Prostate gland (tissue), 2 donors: ENCODE measurements around the gene SEC14L3. TPM values are rescaled to one million over a fixed set of nuclear protein-coding genes. Genes with fewer than 3 reads are reported as not detected.
A peak's percentile ranks its signal among the peaks of the same experiment; 100 is the strongest.

ENCODE experiments used
- DNase-seq: peaks from one replicate; pipeline ENCODE4 v3.0.0-alpha.2; 2019; ENCODE audit warnings: low spot score
- H3K27ac ChIP-seq, 2 donors: fragments of 200-600 bp; sonication (generic); 2 replicates each; pipeline ENCODE4 v1.5.1; 2017 to 2019
- H3K27me3 ChIP-seq: fragments of 200-600 bp; sonication (generic); replicated peaks from 2 replicates; pipeline ENCODE4 v1.5.1; 2019; ENCODE audit not compliant: insufficient read depth
- H3K36me3 ChIP-seq, 2 donors: fragments of 200-600 bp; sonication (generic); 1 replicate in 1 of 2; 2 replicates in 1 of 2; pipeline versions ENCODE4 v1.5.1 to v1.8.1; 2017 to 2019
- H3K4me1 ChIP-seq: fragments of 200-600 bp; sonication (generic); replicated peaks from 2 replicates; pipeline ENCODE4 v1.5.1; 2019
- H3K4me3 ChIP-seq, 2 donors: fragments of 200-600 bp; sonication (generic); 2 replicates each; pipeline ENCODE4 v1.5.1; 2017 to 2019
- H3K9me3 ChIP-seq: fragments of 200-600 bp; sonication (generic); 2 replicates; pipeline ENCODE4 v1.5.1; 2017
- CTCF ChIP-seq, 4 experiments: fragments of 200-600 bp in 2 of 4; fragments of 450-650 bp in 2 of 4; sonication (generic) in 2 of 4; IDR thresholded peaks; 1 replicate in 3 of 4; 2 replicates in 1 of 4; pipeline ENCODE4 v1.5.1; 2016 to 2019; ENCODE audit warnings: antibody characterized with exemption in 4 of 4, mild to moderate bottlenecking in 2 of 4, moderate library complexity in 2 of 4
- POLR2A ChIP-seq: fragments of 450-650 bp; IDR thresholded peaks from one replicate; pipeline ENCODE4 v1.6.1; 2016; ENCODE audit warnings: antibody characterized with exemption, mild to moderate bottlenecking
- POLR2AphosphoS5 ChIP-seq: sonication (generic); formaldehyde crosslinking; IDR thresholded peaks from one replicate; pipeline ENCODE4 v1.6.1; 2017; ENCODE audit warnings: antibody characterized with exemption
- WGBS: methylation state at CpG from one replicate; pipeline ENCODE4 v1.1.5; 2018; 5-methylcytosine and 5-hydroxymethylcytosine counted together
- intact Hi-C: fragments of 100-400 bp; cut with DNase I; formaldehyde crosslinking; loops from one replicate; pipeline ENCODE4 v1.14.2; 2022
- total RNA-seq, 2 donors: library from RNA; depleted of rRNA; stranded (reverse); fragments of >200 nt; gene quantifications; one replicate each; pipeline ENCODE4 v1.1.0, GENCODE V29; 2016

SEC14L3 gene
- total RNA-seq, 2 donors from 2014 or later: not detected

GRCh38 chr22:30429887-30430286 is 41.9 kb downstream of the SEC14L3 start:
- no peak for DNase-seq
- TF ChIP-seq POLR2A (no peak), POLR2AphosphoS5 (no peak), CTCF (IDR thresholded peaks at IDR 0.05) (no peak)
- H3K27ac ChIP-seq: no peak overlapping the region
- H3K27me3 ChIP-seq: no peaks in the 10 kb centered on the region
- H3K4me3 ChIP-seq: no peak overlapping the region
- peaks cover 1% of the 10 kb centered on the region for H3K4me1 ChIP-seq
- H3K9me3 ChIP-seq: no peaks in the 10 kb centered on the region
- WGBS: 48% methylated on average over 4 of the region's 4 CpGs
- intact Hi-C loops: no loop called here
- no peaks in the 10 kb centered on the region for H3K36me3 ChIP-seq

- no peaks in the 10 kb centered on the region for H3K27me3 ChIP-seq
- peaks cover 7% of the 10 kb centered on the region for H3K4me1 ChIP-seq
- TF ChIP-seq POLR2AphosphoS5 (no peak), CTCF (IDR thresholded peaks at IDR 0.05) (no peak)
- intact Hi-C loops: no loop called here
- H3K9me3 ChIP-seq: no peaks in the 10 kb centered on the region
- no peak overlapping the region for H3K4me3 ChIP-seq
- no peak for DNase-seq
- no peak overlapping the region for H3K27ac ChIP-seq
- 96% methylated on average over 1 of the region's 1 CpG for WGBS
- no peaks in the 10 kb centered on the region for H3K36me3 ChIP-seq
Measured at GRCh38 chr22:30427871-30428270, 43.9 kb downstream of the SEC14L3 start.

- Histone ChIP-seq H3K4me3 (peak overlapping the region; percentile 34 to 42), H3K4me1 (peaks cover 18% of the 10 kb centered on the region), H3K36me3 (no peaks in the 10 kb centered on the region), H3K27me3 (no peaks in the 10 kb centered on the region), H3K27ac (peak overlapping the region; percentile 64 to 95), H3K9me3 (no peaks in the 10 kb centered on the region)
- intact Hi-C loops: no loop called here
- 55% methylated on average over 27 of the region's 29 CpGs for WGBS
- peak; percentile 82 for DNase-seq
- TF ChIP-seq POLR2AphosphoS5 (peak; percentile 73), POLR2A (no peak), CTCF (IDR thresholded peaks at IDR 0.05) (peak; percentile 23 to 85 (median 77))
Measured at GRCh38 chr22:30426388-30427353, 45.1 kb downstream of the SEC14L3 start.

- whole genome bisulfite sequencing: 1% methylated on average over 61 of the region's 61 CpGs
- no peaks in the 10 kb centered on the region for H3K9me3 ChIP-seq
- H3K36me3 ChIP-seq: no peaks in the 10 kb centered on the region
- H3K27ac ChIP-seq: peak within 1 kb of the TSS; percentile 95 to 96
- intact Hi-C loops: loop anchor here (2.0 kb wide), 1 partner anchor 29 kb away; the partner anchor contains the start of gene SEC14L2
- no peaks in the 10 kb centered on the region for H3K27me3 ChIP-seq
- DNase-seq: peak; percentile 35
- H3K4me1 ChIP-seq: peaks cover 24% of the 10 kb centered on the region
- TF ChIP-seq POLR2AphosphoS5 (peak; percentile 15), CTCF (IDR thresholded peaks at IDR 0.05) (peak in 2 of 4 experiments; percentile 28 to 37), POLR2A (peak; percentile 44)
- peak within 1 kb of the TSS; percentile 34 to 48 for H3K4me3 ChIP-seq
Measured at GRCh38 chr22:30425616-30426387, 46.0 kb downstream of the SEC14L3 start, which contains the start of gene MTFP1. Gene MTFP1 (plus strand): TSS chr22:30425768. CDS start chr22:30425880, 112 bp downstream.
